ENCODE results near the gene PLCH1. TPM values are rescaled to one million over a fixed set of nuclear protein-coding genes. Genes with fewer than 3 reads are reported as not detected.

PLCH1 gene
- total RNA-seq, 1 donor from 2014 or later, result 3.1 TPM

DNA sequence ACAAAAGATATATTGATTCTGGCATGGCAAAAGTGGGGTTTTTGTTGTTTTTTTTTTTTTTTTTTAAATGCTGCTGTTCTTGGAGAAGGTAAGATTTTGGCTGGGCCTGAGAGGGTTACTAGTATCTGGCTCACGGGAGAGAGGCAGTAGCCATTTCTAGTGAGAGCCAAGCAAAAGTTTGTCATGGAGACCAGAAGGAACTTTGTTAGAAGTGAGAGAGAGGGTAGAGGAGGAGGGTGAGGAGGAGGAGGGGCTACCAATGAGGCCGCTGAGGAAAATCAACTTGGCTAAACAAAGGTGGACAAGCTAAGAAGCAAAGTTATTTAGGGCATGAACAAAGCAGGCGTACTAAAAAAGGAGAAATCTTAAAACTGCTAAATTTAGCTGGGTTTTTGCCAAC is 402.5 kb downstream of the PLCH1 start:
- no peak for DNase-seq (ENCODE audit: low read depth)
- no peak overlapping the region for H3K4me3 ChIP-seq (ENCODE audit: low read depth, low read length)
- TF ChIP-seq, protein P1, sequence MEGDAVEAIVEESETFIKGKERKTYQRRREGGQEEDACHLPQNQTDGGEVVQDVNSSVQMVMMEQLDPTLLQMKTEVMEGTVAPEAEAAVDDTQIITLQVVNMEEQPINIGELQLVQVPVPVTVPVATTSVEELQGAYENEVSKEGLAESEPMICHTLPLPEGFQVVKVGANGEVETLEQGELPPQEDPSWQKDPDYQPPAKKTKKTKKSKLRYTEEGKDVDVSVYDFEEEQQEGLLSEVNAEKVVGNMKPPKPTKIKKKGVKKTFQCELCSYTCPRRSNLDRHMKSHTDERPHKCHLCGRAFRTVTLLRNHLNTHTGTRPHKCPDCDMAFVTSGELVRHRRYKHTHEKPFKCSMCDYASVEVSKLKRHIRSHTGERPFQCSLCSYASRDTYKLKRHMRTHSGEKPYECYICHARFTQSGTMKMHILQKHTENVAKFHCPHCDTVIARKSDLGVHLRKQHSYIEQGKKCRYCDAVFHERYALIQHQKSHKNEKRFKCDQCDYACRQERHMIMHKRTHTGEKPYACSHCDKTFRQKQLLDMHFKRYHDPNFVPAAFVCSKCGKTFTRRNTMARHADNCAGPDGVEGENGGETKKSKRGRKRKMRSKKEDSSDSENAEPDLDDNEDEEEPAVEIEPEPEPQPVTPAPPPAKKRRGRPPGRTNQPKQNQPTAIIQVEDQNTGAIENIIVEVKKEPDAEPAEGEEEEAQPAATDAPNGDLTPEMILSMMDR (conservative IDR thresholded peaks at IDR 0.05; ENCODE audit: low read depth, low read length), result no peak

DNA sequence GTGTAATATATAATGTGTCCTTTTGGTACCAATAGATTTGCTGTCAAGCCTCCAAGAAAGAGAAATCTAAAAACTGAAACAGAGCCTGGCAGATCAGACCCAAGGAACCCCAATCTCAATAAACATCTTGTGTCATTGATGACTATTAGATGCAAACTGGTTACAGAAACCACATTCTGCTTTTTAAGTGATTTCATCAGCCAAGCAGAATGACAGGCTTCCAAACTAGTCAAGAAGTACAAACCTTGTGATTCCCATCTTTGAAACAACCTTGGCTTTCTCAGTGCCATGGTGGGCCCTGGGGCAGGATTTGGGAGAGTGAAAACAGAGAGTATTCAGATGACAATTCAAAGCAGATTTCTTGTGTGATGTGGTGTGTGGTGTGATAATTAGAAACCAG is 405.8 kb downstream of the PLCH1 start:
- TF ChIP-seq, protein P1 (conservative IDR thresholded peaks at IDR 0.05; ENCODE audit: low read depth, low read length), result no peak
- no peak overlapping the region for H3K4me3 ChIP-seq (ENCODE audit: low read depth, low read length)
- DNase-seq (ENCODE audit: low read depth), result no peak

DNA sequence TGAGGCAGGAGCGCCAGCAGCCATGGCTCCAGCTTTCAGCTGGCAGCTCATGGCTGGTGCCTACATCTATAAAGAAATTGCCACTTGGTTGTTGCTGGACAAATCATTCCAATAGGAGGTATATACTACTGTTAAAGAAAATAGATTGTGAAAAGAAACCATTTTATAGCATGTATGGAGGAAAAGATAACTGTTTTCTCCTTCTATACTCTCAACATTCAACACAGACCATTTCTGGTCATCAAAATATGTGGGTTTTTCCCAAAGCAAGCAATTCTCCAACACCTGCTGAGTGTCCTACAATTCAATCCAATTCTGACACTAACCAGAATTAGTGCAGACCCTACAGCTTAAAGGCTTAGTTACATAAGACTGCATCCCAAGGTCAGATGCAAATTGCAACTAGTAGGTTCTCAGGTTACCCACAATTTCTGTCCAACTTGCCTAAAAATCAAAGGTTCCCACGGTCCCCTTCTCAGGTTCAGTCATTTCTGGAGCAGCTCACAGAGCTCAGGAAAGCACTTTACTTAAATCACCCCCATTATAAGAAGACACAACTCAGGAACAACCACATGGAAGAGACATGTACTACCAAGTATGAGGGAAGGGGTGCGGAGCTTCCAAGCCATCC is 409.0 kb downstream of the PLCH1 start:
- DNase-seq (ENCODE audit: low read depth), result no peak
- TF ChIP-seq, protein P1 (conservative IDR thresholded peaks at IDR 0.05; ENCODE audit: low read depth, low read length), result no peak
- H3K4me3 ChIP-seq (ENCODE audit: low read depth, low read length), result no peak overlapping the region

DNA sequence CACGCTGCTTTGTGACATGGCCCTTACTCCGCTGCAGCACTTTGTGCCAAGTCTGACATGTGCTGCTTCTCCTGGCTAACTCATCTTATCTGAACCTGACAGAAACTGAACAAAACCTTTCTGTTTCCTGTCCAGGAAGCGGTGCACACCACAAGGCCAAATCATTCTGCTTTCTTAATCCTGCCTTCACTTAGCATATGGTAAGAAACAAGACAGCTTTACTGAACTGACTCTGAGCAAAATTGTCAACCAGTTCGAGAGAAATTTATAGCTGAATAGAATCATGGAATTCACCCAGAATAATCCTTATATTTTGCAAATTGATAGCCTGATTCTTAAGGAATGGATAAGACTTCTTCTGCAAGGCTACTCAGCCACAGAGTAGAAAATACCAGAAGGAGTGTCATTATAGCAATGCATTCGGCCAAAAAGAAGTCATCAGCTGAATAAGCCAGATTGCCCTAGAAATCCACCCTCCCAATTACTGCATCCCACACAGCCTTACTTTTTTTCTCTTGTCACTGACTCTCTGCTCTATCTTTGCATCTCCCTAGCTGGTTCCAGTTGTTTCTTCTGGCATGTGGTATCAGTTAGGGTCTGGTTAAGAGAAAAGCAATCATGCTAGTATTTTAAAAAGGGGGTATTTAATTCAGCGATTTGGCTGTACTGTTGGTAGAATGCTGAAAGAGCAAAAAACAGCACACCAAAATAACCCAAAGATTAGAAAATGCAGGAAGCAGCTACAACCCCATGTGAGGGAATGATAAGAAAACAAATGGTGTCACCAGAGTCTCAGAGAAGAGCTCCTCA is 409.8 kb downstream of the PLCH1 start:
- DNase-seq (ENCODE audit: low read depth), result no peak
- no peak overlapping the region for H3K4me3 ChIP-seq (ENCODE audit: low read depth, low read length)
- TF ChIP-seq, protein P1 (conservative IDR thresholded peaks at IDR 0.05; ENCODE audit: low read depth, low read length), result no peak

DNA sequence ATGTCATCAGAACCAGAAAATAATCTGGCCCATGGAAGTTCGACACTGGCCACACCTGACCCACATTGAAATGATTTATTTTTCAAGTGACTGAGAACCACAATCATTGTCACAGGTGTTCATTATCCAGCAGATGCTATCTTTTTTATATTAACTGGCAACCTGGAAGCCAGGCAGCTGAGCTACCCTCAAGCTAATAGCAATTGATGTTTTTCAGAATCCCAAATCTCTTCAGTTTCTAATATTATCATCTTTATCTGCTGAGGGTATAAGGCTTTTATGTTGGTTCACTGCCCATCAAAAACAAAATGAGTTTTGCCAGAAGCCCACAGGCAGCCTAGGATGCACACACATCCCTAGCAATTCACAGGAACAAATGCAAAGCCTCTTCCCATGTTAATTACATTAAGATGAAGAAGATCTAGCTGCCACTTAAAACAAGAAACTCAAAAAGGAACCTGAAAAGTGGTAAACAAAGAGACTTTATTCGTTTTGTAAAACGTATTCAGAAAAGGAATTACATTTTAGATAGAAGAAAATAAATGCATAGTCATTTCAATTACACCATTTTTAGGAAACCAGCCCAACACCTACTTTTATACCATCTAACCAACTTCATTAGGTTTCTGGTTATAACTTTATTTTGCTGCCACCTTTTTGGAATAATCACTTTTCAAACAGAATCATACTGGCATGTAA is 410.5 kb downstream of the PLCH1 start:
- TF ChIP-seq, protein P1 (conservative IDR thresholded peaks at IDR 0.05; ENCODE audit: low read depth, low read length), result no peak

DNA sequence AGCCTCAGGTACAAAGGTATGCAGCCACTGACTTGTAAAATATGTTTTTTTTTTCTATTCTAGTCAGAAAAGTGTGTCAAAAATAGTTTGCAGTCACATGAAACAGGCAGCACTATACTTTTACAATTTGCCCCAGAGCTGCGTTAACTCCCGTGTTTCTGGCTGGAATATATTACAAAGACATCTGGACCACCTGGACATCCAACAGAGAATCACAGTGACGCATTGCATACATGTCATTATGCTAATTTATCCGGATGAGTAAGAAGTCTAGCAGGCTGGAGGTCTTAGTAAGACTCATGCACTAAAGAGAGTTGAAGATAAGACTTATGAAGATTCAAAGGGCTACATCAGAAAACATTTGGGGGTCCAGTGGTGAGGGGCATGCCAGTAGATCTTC is 412.2 kb downstream of the PLCH1 start:
- no peak overlapping the region for H3K4me3 ChIP-seq (ENCODE audit: low read depth, low read length)
- TF ChIP-seq, protein P1 (conservative IDR thresholded peaks at IDR 0.05; ENCODE audit: low read depth, low read length), result no peak
- no peak for DNase-seq (ENCODE audit: low read depth)

More for the DNA sequence above, 410.5 kb downstream of the PLCH1 start:
- H3K4me3 ChIP-seq (ENCODE audit: low read depth, low read length), result no peak overlapping the region
- no peak for DNase-seq (ENCODE audit: low read depth)
